ENCODE results near the gene MYOM1.
A peak's percentile ranks its signal among the peaks of the same experiment; 100 is the strongest.

The MYOM1 gene

DNA sequence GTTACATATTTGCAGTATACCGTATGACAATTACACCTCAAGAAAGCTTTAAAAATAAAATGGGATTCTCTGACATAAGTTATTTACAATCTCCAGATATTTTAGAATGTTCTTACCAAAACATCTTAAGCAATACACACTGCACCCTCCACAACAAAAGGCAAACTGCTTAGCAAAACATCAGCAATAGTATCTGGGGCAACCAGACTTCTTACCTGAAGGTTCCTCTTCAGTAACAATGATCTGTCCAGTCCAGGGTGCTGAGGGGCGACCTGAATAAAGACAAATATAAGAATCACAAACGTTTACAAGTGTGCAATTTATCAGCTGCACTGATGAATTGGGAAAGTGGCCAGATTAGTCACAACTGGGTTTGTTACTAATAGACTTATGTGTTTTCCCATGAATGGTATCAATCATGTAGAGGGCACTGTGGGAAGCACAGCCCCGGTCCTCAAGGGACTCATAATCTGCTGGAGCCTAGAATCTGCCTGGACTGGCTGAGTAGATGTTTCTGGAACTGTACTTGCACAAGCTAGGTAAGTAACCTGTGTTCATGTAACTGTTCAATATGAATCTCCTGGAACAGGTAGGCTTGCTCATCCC is 70.7 kb downstream of the MYOM1 start:
- no peak for DNase-seq

GRCh38 chr18:3147935-3148554 is 71.7 kb downstream of the MYOM1 start:
- no peak for DNase-seq

DNA sequence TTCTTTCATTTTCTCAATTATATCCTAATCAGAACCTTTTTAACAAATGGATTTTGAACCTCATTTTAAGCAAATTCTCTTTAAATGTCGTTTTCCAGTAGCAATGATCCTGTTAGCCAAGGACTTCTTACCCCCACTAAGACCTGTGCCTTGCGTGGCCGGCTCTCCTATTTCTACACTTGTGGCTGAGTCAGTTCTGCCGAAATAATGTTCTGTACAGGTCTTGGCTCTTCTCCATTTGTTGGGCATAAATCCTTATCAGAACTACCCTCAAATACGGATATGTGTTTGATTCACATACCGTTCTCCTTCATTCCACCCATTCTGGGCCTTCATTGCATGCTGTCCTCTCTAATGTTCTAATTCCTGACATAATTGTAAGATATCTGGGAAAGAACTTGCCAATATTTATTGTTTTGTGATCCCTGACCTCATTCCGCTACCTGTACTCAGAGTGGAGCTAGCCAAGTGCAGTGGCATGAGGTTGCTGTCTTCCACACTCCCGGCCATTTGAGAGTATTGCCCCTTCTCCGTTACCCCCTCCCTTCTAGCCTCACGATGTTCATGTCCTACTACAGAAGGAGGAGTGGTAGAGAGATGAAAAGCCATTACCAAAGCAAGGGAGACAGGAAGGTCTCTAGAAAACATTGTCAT is 78.7 kb downstream of the MYOM1 start:
- no peak for DNase-seq

DNA sequence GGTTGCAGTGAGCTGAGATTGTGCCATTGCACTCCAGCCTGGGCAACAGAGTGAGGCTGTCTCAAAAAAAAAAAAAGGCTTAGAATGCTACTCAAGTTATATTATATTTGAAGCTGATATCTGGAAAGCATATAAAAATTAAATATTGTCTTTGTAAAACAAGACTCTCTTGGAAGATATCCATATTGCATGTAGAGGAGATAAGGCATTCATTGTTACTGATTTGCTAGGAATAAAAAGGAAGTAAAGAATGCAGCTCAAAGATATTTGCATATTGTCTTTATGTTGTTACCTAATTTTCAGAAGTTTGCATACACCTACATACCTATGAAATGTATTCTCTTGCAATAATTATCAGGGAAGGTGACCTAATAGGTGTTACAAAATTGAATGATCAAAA is 79.4 kb downstream of the MYOM1 start:
- no peak for DNase-seq

DNA sequence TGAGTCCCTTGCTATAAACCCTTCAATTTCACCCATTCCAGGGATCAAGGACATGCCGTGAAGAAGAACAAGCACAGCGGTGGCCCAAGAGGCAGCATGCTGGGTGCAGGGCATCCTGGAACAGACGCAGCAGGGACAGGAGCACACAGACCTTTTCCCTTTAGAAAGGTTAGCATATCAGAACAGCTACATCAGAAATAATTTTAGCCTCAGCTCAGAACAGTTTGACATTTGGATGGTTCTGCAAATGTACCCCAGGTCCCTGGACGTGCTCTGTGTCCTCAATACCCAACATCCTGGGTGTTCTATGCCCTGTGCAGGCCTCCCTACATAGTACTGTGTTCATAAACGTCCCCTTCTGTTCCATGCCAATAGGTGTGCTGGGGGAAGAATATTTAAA is 80.4 kb downstream of the MYOM1 start:
- no peak for DNase-seq

DNA sequence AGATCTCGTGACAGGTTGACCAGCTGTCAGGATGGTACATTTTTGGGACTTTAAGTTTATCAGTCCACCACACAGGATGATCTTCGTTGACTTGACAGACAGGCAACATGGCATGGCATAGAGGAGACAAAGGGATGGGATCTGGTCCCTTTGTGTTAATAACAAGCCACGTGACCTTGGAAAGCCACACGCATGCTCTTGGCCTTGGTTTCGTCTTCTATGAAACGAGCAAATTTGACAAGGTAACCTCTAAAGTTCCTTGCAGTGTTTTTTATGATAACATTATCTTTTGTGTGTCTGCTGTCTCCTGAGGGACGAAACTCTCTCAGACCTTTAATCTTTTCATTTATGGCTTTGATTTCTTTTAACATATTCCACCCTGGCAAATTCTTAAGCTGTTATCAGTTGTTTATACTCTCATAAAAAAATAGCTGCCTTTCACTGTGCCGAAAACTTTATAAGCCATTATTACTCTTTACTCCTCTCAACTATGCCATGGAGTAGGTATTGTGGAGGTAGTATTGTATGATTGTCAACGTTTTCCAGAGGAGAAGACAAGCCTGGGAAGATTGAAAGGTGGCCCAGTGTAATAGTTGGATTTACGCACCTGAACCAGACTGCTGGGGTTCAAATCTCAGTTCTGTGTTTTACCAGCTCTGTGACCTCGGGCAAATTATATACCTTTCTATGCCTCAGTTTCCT is 81.3 kb downstream of the MYOM1 start:
- DNase-seq, result no peak

GRCh38 chr18:3135536-3135935 is 84.2 kb downstream of the MYOM1 start:
- no peak for DNase-seq

- DNase-seq, result no peak
Measured at GRCh38 chr18:3132700-3133099, 87.1 kb downstream of the MYOM1 start.

DNA sequence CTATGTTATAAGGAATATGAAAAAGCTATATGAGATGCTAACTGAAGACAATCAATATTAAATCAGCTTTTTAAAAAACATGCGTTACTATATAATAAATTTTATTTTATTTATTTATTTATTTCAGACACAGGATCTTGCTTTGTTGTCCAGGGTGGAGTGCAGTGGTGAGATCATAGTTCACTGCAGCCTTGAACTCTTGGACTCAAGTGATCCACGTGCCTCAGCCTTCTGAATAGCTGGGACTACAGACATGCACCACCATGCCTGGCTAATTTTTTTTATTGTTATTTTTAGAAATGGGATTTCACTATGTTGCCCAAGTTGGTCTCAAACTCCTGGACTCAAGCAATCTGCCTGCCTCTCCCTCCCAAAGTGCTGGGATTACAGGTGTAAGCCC is 89.4 kb downstream of the MYOM1 start:
- no peak for DNase-seq

DNA sequence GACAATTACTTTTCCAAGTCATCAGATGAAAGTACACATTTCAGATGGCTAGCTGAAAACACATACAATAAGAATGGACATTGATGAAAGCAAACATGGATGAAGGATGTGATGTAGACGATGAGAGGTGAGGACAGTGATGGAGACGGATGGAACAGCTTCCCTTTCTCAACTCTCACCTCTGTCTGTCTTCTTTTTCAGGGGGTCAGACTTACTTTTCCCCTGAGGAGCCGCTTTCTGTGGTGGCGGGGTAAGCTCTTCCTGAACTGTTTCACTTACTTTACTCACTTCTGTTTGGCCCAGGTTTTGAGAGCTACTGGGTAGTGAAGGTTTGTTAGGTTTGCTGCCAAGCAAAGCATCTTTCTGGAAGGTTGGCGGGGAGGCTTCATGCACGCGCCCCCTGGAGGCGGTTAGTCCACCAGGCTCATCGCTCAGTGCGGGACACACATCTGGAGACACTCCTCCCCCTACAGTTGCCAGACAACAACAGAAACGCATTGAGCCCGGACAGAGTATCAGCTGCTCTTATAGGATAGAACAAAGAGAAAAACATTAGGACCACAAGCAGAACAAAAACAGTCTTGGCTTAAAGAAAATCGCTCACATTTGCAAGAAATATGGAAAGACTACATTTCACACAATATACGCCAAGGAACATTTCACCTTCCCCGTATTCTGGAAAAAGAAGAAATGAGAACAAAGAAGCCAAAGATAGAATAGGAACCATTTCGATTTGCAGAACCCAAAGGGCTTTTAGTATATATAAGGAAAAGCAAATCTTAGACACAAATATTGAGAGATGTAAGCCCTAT is 90.5 kb downstream of the MYOM1 start:
- peak; percentile 39 for DNase-seq

GRCh38 chr18:3126457-3127097 is 93.2 kb downstream of the MYOM1 start:
- no peak for DNase-seq

GRCh38 chr18:3124822-3125221 is 94.9 kb downstream of the MYOM1 start:
- DNase-seq, result no peak

- no peak for DNase-seq
Measured at GRCh38 chr18:3122851-3123250, 96.9 kb downstream of the MYOM1 start.

DNA sequence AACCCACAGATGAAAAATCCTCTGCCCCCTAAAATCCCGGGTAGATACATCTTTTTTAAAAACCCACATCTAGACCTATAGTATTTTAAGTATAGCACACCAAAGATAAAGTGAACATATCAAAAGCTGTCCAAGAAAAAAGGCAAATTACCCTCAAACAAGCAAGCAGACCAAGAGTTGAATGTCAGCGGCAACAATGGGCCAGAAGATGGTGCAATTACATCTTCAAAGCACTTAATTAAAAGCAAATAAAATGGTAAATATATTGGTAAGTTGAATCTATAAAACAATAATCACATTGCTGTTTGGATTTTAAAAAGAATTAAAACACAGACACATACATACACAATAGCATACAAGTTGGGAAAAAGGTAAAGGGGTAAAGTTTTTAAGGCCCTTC is 98.5 kb downstream of the MYOM1 start:
- no peak for DNase-seq

- DNase-seq, result no peak
Measured at GRCh38 chr18:3120356-3120755, 99.4 kb downstream of the MYOM1 start.

- no peak for DNase-seq
Measured at GRCh38 chr18:3119401-3120341, 100.1 kb downstream of the MYOM1 start.

GRCh38 chr18:3118195-3119010 is 101.4 kb downstream of the MYOM1 start:
- no peak for DNase-seq

DNA sequence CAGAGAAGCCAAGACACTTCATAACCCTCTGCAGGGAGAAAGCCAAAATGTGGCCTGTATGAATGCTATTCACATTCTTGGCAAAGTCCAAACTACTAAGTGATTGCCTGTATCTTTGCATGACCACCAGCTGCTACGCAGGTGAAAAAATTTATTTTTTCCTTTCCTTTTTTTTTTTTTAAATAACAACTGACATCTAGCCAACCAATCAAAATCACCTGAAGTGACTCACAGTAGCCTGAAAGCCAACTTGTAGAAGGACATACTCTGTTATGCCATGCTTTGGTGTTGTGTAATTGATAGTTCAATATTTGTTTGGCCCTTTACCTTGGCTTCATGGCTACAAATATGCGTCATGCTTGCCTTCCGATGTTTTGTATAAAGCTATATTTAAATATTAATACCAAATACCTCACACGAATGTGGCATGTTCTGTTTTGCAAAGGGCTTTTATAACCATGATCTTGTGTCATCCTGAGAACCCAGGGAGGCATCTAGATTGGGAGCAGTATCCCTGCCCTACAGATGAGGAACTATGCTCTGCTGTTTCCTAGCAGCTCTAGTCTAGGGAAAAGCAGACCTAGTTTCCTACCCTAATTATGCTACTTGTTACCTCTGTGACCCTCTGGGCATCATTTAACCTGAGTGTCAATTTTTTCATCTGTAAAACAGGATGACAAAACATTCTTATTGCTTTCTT is 102.1 kb downstream of the MYOM1 start:
- DNase-seq, result no peak

GRCh38 chr18:3115447-3116030 is 104.2 kb downstream of the MYOM1 start:
- DNase-seq, result no peak
